HepG2 (cell line): Measurements from ENCODE around the gene SLC16A1. TPM values are rescaled to one million over a fixed set of nuclear protein-coding genes. Genes with fewer than 3 reads are reported as not detected.

Experiments
- ATAC-seq: fragments of 200-7000 bp; cut with Tn5 transposase; 3 replicates; pipeline ENCODE4 v1.9.1; 2020; ENCODE audit warnings: mild to moderate bottlenecking, moderate library complexity
- BruUV-seq: library from RNA; stranded (reverse); fragments of 400-500 nt; replicated peaks from 2 replicates; lab custom pipeline; 2021; lab: Mats Ljungman, UMichigan
- CTCF ChIA-PET: fragments of 300-600 bp; formaldehyde crosslinking; extraction: SDS; loops from one replicate; lab custom pipeline; 2021; ENCODE audit warnings: low total read pairs, inconsistent platforms, low intra/inter-chr PET ratio; lab: Yijun Ruan, JAX
- POLR2A ChIA-PET: fragments of 350-600 bp; sonication (Branson Sonifier 250); formaldehyde crosslinking; loops from one replicate; lab custom pipeline; 2020; ENCODE audit warnings: antibody characterized with exemption, inconsistent platforms; lab: Yijun Ruan, JAX
- DNase-seq: peaks from one replicate; pipeline ENCODE4 v3.0.0-alpha.2; 2015; ENCODE audit warnings: low spot score
- FAIRE-seq: peaks from 3 replicates; lab custom pipeline; 2011; peaks lifted over from hg19 to GRCh38; lab: Jason Lieb, UNC
- H2AFZ ChIP-seq: one replicate; pipeline ENCODE4 v1.6.1; 2011; ENCODE audit warnings: low read length, inconsistent platforms
- H3K27ac ChIP-seq: fragments of 300-600 bp; 3 replicates; pipeline ENCODE4 v1.8.0; 2011; ENCODE audit warnings: mixed run types, mild to moderate bottlenecking, mixed read lengths, low read length, inconsistent platforms; ENCODE audit not compliant: insufficient read depth; ENCODE audit errors: extremely low read length
- H3K27me3 ChIP-seq, 2 experiments: fragments of 200-600 bp in 1 of 2; 2 replicates in 1 of 2; 3 replicates in 1 of 2; pipeline versions ENCODE4 v1.6.0 to v1.8.0; 2011; ENCODE audit warnings: low read length in 2 of 2, mild to moderate bottlenecking in 2 of 2, moderate library complexity in 2 of 2, inconsistent platforms in 1 of 2; ENCODE audit not compliant: insufficient read depth in 2 of 2, control insufficient read depth in 1 of 2
- H3K36me3 ChIP-seq, 2 experiments: fragments of 200-600 bp in 1 of 2; replicated peaks in 1 of 2; 2 replicates in 1 of 2; 3 replicates in 1 of 2; pipeline versions ENCODE4 v1.5.1 to v1.8.0; 2011; ENCODE audit warnings: low read length in 2 of 2, inconsistent platforms in 1 of 2; ENCODE audit not compliant: insufficient read depth in 2 of 2, control insufficient read depth in 1 of 2
- H3K4me1 ChIP-seq: 2 replicates; pipeline ENCODE4 v1.5.1; 2012; ENCODE audit warnings: low read length, inconsistent platforms; ENCODE audit not compliant: insufficient read depth
- H3K4me2 ChIP-seq: 2 replicates; pipeline ENCODE4 v1.6.0; 2011; ENCODE audit warnings: low read depth, low read length, inconsistent platforms
- H3K4me3 ChIP-seq, 3 experiments: fragments of 200-600 bp in 1 of 3; sonication (generic), shearing (Covaris generic) in 1 of 3; replicated peaks in 1 of 3; 2 replicates each; pipeline ENCODE4 v1.5.1; 2011 to 2016; ENCODE audit warnings: low read length in 3 of 3, inconsistent platforms in 2 of 3, low read depth in 2 of 3, mild to moderate bottlenecking in 2 of 3, control low read depth in 1 of 3, mixed read lengths in 1 of 3; ENCODE audit not compliant: insufficient read depth in 1 of 3
- H3K79me2 ChIP-seq: one replicate; pipeline ENCODE4 v1.6.1; 2011; ENCODE audit warnings: low read length, inconsistent platforms; ENCODE audit not compliant: insufficient read depth
- H3K9ac ChIP-seq: 2 replicates; pipeline ENCODE4 v1.6.0; 2011; ENCODE audit warnings: mild to moderate bottlenecking, low read depth, low read length, inconsistent platforms; ENCODE audit not compliant: insufficient read depth
- H3K9me3 ChIP-seq: 2 replicates; pipeline ENCODE4 v1.5.1; 2012; ENCODE audit warnings: mild to moderate bottlenecking, low read length
- H4K20me1 ChIP-seq: 2 replicates; pipeline ENCODE4 v1.6.0; 2011; ENCODE audit warnings: inconsistent platforms, mild to moderate bottlenecking, low read length, moderate library complexity; ENCODE audit not compliant: insufficient read depth
- AHR ChIP-seq: IDR thresholded peaks from 2 replicates; pipeline ENCODE4 v1.6.1; 2018; ENCODE audit warnings: missing genetic modification reagents, missing compliant biosample characterization
- ATF7-NPFF ChIP-seq: sonication (generic); formaldehyde crosslinking; IDR thresholded peaks from 2 replicates; pipeline ENCODE4 v1.8.1; 2023; ENCODE audit warnings: mild to moderate bottlenecking, low read depth, missing genetic modification reagents, moderate library complexity
- DNMT1 ChIP-seq: sonication (generic); formaldehyde crosslinking; IDR thresholded peaks from 2 replicates; pipeline ENCODE4 v1.5.1; 2020; ENCODE audit warnings: mild to moderate bottlenecking, missing genetic modification reagents
- E2F1 ChIP-seq: sonication (generic); formaldehyde crosslinking; IDR thresholded peaks from 2 replicates; pipeline ENCODE4 v1.5.0; 2020; ENCODE audit warnings: missing genetic modification reagents
- GLMP ChIP-seq: sonication (generic); formaldehyde crosslinking; IDR thresholded peaks from 2 replicates; pipeline ENCODE4 v1.9.0; 2021; ENCODE audit warnings: missing genetic modification reagents, mild to moderate bottlenecking, borderline replicate concordance
- HHEX ChIP-seq: IDR thresholded peaks from 2 replicates; pipeline ENCODE4 v1.6.1; 2016; ENCODE audit warnings: control low read depth
- MAF1 ChIP-seq: sonication (generic); formaldehyde crosslinking; IDR thresholded peaks from 2 replicates; pipeline ENCODE4 v1.5.0; 2020; ENCODE audit warnings: missing genetic modification reagents, borderline replicate concordance
- MXD3 ChIP-seq: IDR thresholded peaks from 2 replicates; pipeline ENCODE4 v1.6.1; 2016; ENCODE audit warnings: mild to moderate bottlenecking, missing biosample characterization, missing genetic modification reagents
- MYPOP ChIP-seq: sonication (generic); formaldehyde crosslinking; IDR thresholded peaks from 2 replicates; pipeline ENCODE4 v1.8.1; 2023; ENCODE audit warnings: mild to moderate bottlenecking, moderate library complexity, missing genetic modification reagents
- NAIF1 ChIP-seq: sonication (generic); formaldehyde crosslinking; IDR thresholded peaks from 2 replicates; pipeline ENCODE4 v1.5.0; 2020; ENCODE audit warnings: mild to moderate bottlenecking, missing genetic modification reagents, borderline replicate concordance
- NCOA2 ChIP-seq: sonication (generic); formaldehyde crosslinking; IDR thresholded peaks from 2 replicates; pipeline ENCODE4 v1.8.0; 2022; ENCODE audit warnings: inconsistent platforms
- NFKBIZ ChIP-seq: IDR thresholded peaks from 2 replicates; pipeline ENCODE4 v1.6.1; 2018; ENCODE audit warnings: missing genetic modification reagents, missing compliant biosample characterization
- PHB2 ChIP-seq: fragments of 450-650 bp; IDR thresholded peaks from 2 replicates; pipeline ENCODE4 v1.6.1; 2018; ENCODE audit not compliant: partially characterized antibody
- POLR2AphosphoS2 ChIP-seq: IDR thresholded peaks from 2 replicates; pipeline ENCODE4 v1.6.1; 2011; ENCODE audit warnings: low read depth, low read length, improper control_type of control experiment
- SPEN ChIP-seq: sonication (generic); formaldehyde crosslinking; IDR thresholded peaks from 2 replicates; pipeline ENCODE4 v1.5.1; 2020; ENCODE audit warnings: low read depth, mild to moderate bottlenecking, missing genetic modification reagents
- TCF7L2 ChIP-seq: IDR thresholded peaks from 2 replicates; pipeline ENCODE4 v1.6.1; 2011; ENCODE audit warnings: mild to moderate bottlenecking, low read depth, low read length, moderate library complexity
- TFAP4 ChIP-seq: sonication (generic); IDR thresholded peaks from 2 replicates; pipeline ENCODE4 v1.6.1; 2016; ENCODE audit warnings: low read depth, borderline replicate concordance
- TOPORS ChIP-seq: sonication (generic); formaldehyde crosslinking; IDR thresholded peaks from 2 replicates; pipeline ENCODE4 v1.8.0; 2023; ENCODE audit warnings: mild to moderate bottlenecking, missing genetic modification reagents
- ZNF264 ChIP-seq: sonication (generic); formaldehyde crosslinking; IDR thresholded peaks from 2 replicates; pipeline ENCODE4 v1.4.0; 2020; ENCODE audit warnings: missing genetic modification reagents
- ZSCAN12 ChIP-seq: sonication (generic); formaldehyde crosslinking; IDR thresholded peaks from 2 replicates; pipeline ENCODE4 v1.9.0; 2021; ENCODE audit warnings: mild to moderate bottlenecking, missing genetic modification reagents
- ZSCAN20 ChIP-seq: sonication (generic); formaldehyde crosslinking; IDR thresholded peaks from 2 replicates; pipeline ENCODE4 v1.4.0; 2020; ENCODE audit warnings: missing genetic modification reagents, mild to moderate bottlenecking, borderline replicate concordance
- WGBS: methylation state at CpG from one replicate; pipeline ENCODE4 v1.1.6; 2017; ENCODE audit warnings: low lambda C conversion rate; 5-methylcytosine and 5-hydroxymethylcytosine counted together
- in situ Hi-C: cut with HindIII; loops from 2 replicates; pipeline ENCODE4 v1.10.0; 2017; ENCODE audit warnings: low pct_unique_long_range_greater_than_20kb; ENCODE audit not compliant: extremely low pct_ligation_motif_present
- intact Hi-C: fragments of 100-400 bp; cut with micrococcal nuclease; formaldehyde crosslinking; loops from one replicate; pipeline ENCODE4 v1.10.0; 2022; ENCODE audit not compliant: unreplicated experiment
- polyA plus RNA-seq, 8 experiments: library from polyadenylated mRNA; depleted of rRNA in 3 of 8; stranded (reverse) in 7 of 8; unstranded in 1 of 8; fragments of >200 nt; fragmentation: Illumina TruSeq in 4 of 8; extraction: Trizol in 4 of 8; gene quantifications; 2 replicates each; pipeline versions ENCODE4 v1.2.1 to v1.2.3, GENCODE V29; 2011 to 2016; ENCODE audit warnings: low read depth in 4 of 8, missing spikeins in 1 of 8, mixed read lengths in 1 of 8; ENCODE audit not compliant: insufficient read depth in 1 of 8
- total RNA-seq, 5 experiments: library from RNA; depleted of rRNA; stranded (reverse); fragments of >200 nt; fragmentation: Illumina TruSeq; extraction: Trizol; gene quantifications; 2 replicates each; pipeline ENCODE4 v1.2.3, GENCODE V29; 2016; ENCODE audit warnings: low read depth in 1 of 5

Gene SLC16A1
- total and polyA plus RNA-seq, 2 of the 13 experiments (the other 11 are each of a cell fraction or from before 2014, with no cell fraction given): 106 to 142 TPM

- TF ChIP-seq MAF1 (CRISPR knock-in tag) (no peak), NFKBIZ (no peak), ATF7-NPFF (CRISPR knock-in tag) (no peak), AHR (CRISPR knock-in tag) (no peak)
Observed at GRCh38 chr1:112876315-112876714, 79.7 kb downstream of the SLC16A1 start (continued).

- no peak overlapping the region for H3K9ac ChIP-seq
- POLR2A ChIA-PET: no interaction called here
- H3K27ac ChIP-seq: no peak overlapping the region
- no peak overlapping the region for H2AFZ ChIP-seq
- in situ Hi-C loops: no loop called here
- ATAC-seq (no peak), DNase-seq (no peak), FAIRE-seq (no peak)
- no peaks in the 10 kb centered on the region for H3K4me1 ChIP-seq
- TF ChIP-seq TCF7L2: no peak
- no peak for TF ChIP-seq PHB2
- TF ChIP-seq MXD3 (CRISPR knock-in tag): no peak
- no peak for TF ChIP-seq NAIF1 (CRISPR knock-in tag)
- no peak for TF ChIP-seq GLMP (CRISPR knock-in tag)
- TF ChIP-seq TOPORS (CRISPR knock-in tag): no peak
- no peak for TF ChIP-seq ZSCAN12 (CRISPR knock-in tag)
- no peak for TF ChIP-seq POLR2AphosphoS2
- TF ChIP-seq ZSCAN20 (CRISPR knock-in tag): no peak
- TF ChIP-seq HHEX: no peak
- no peak for TF ChIP-seq TFAP4
- no peak for TF ChIP-seq E2F1
- TF ChIP-seq DNMT1 (CRISPR knock-in tag): no peak
- TF ChIP-seq ZNF264 (CRISPR knock-in tag): no peak
- no peak for TF ChIP-seq SPEN
- no peak for TF ChIP-seq MYPOP (CRISPR knock-in tag)
- TF ChIP-seq NCOA2 (CRISPR knock-in tag): no peak
- intact Hi-C loops: no loop called here
- no peaks in the 10 kb centered on the region for H3K36me3 ChIP-seq
- CTCF ChIA-PET: no interaction called here
- WGBS: 76% methylated on average over 1 of the region's 1 CpG
- no peaks in the 10 kb centered on the region for H4K20me1 ChIP-seq
- no TSS peak for BruUV-seq
- H3K9me3 ChIP-seq: no peaks in the 10 kb centered on the region
- H3K4me3 ChIP-seq: no peak overlapping the region
- H3K79me2 ChIP-seq: no peaks in the 10 kb centered on the region
- H3K27me3 ChIP-seq: peaks cover 0 to 2% of the 10 kb centered on the region in 2 experiments; a peak in 2 of 5 replicates
- H3K4me2 ChIP-seq: no peak overlapping the region
Observed at GRCh38 chr1:112872551-112872962, 83.4 kb downstream of the SLC16A1 start.
